OCI-LY7 (cell line): ENCODE data around the gene ZNF24. TPM values are rescaled to one million over a fixed set of nuclear protein-coding genes. Genes with fewer than 3 reads are reported as not detected.

ENCODE experiments used
- BruUV-seq: library from RNA; stranded (reverse); fragments of 400-500 nt; replicated peaks from 2 replicates; lab custom pipeline; 2021; lab: Mats Ljungman, UMichigan
- CTCF ChIA-PET: fragments of 300-600 bp; sonication (Branson Sonifier 250); formaldehyde crosslinking; loops from one replicate; lab custom pipeline; 2022; ENCODE audit warnings: antibody characterized with exemption; ENCODE audit not compliant: unreplicated experiment; lab: Charles Lee
- POLR2A ChIA-PET: fragments of 300-600 bp; sonication (Branson Sonifier 250); formaldehyde crosslinking; loops from one replicate; lab custom pipeline; 2022; ENCODE audit warnings: antibody characterized with exemption; lab: Charles Lee
- DNase-seq: peaks from one replicate; pipeline ENCODE4 v3.0.0-alpha.2; 2015; ENCODE audit warnings: low spot score
- H2AFZ ChIP-seq: fragments of 200-600 bp; sonication (generic), shearing (Covaris generic); 2 replicates; pipeline ENCODE4 v1.6.1; 2014; ENCODE audit warnings: mild to moderate bottlenecking, antibody characterized with exemption, low read length, moderate library complexity
- H3K27ac ChIP-seq: fragments of 200-600 bp; sonication (generic); 2 replicates; pipeline ENCODE4 v1.5.1; 2014; ENCODE audit warnings: mixed run types, low read depth, mild to moderate bottlenecking, moderate library complexity, low read length, inconsistent platforms; ENCODE audit not compliant: poor library complexity, severe bottlenecking
- H3K36me3 ChIP-seq: fragments of 200-600 bp; sonication (generic); 2 replicates; pipeline ENCODE4 v1.6.1; 2014; ENCODE audit warnings: mild to moderate bottlenecking, antibody characterized with exemption, low read length, moderate library complexity, mixed read lengths; ENCODE audit not compliant: insufficient read depth
- H3K4me1 ChIP-seq: fragments of 200-600 bp; sonication (generic); 2 replicates; pipeline ENCODE4 v1.5.1; 2014; ENCODE audit warnings: mild to moderate bottlenecking, low read length; ENCODE audit not compliant: insufficient read depth, poor library complexity, severe bottlenecking
- H3K4me2 ChIP-seq: fragments of 200-600 bp; sonication (generic); 2 replicates; pipeline ENCODE4 v1.6.1; 2014; ENCODE audit warnings: mild to moderate bottlenecking, low read length
- H3K4me3 ChIP-seq: fragments of 200-600 bp; sonication (generic); 2 replicates; pipeline ENCODE4 v1.5.1; 2014; ENCODE audit warnings: mild to moderate bottlenecking, low read depth, low read length; ENCODE audit not compliant: poor library complexity, severe bottlenecking
- H3K79me2 ChIP-seq: fragments of 200-600 bp; sonication (generic); 2 replicates; pipeline ENCODE4 v1.6.1; 2016; ENCODE audit warnings: low read depth, mild to moderate bottlenecking, low read length, moderate library complexity, mixed read lengths; ENCODE audit not compliant: insufficient read depth
- H3K9me2 ChIP-seq: fragments of 200-600 bp; sonication (generic); 2 replicates; pipeline ENCODE4 v1.6.1; 2016; ENCODE audit warnings: mild to moderate bottlenecking, low read length, mixed read lengths; ENCODE audit not compliant: insufficient read depth
- H3K9me3 ChIP-seq: fragments of 200-600 bp; sonication (generic); 2 replicates; pipeline ENCODE4 v1.6.1; 2014; ENCODE audit warnings: mild to moderate bottlenecking, mixed run types, low read length, mixed read lengths
- H4K20me1 ChIP-seq: fragments of 200-600 bp; sonication (generic); 2 replicates; pipeline ENCODE4 v1.6.1; 2014; ENCODE audit warnings: mild to moderate bottlenecking, antibody characterized with exemption, low read length, moderate library complexity, mixed read lengths; ENCODE audit not compliant: insufficient read depth
- EZH2phosphoT487 ChIP-seq: fragments of 200-600 bp; sonication (generic); IDR thresholded peaks from 2 replicates; pipeline ENCODE4 v1.6.1; 2018; ENCODE audit warnings: low read depth, borderline replicate concordance, mild to moderate bottlenecking, mixed run types, antibody characterized with exemption, low read length, moderate library complexity, mixed read lengths
- intact Hi-C: fragments of 100-400 bp; cut with micrococcal nuclease; formaldehyde crosslinking; loops from one replicate; pipeline ENCODE4 v1.10.0; 2022; ENCODE audit not compliant: unreplicated experiment
- total RNA-seq, 2 experiments: library from RNA; depleted of rRNA in 1 of 2; stranded (reverse); fragments of >200 nt in 1 of 2; shearing (Covaris generic) in 1 of 2; gene quantifications; 2 replicates each; pipeline ENCODE4 v1.2.3, GENCODE V29; 2014 to 2022
- TF ChIP-seq, protein P1 (sequence below): fragments of 200-600 bp; sonication (generic); conservative IDR thresholded peaks from 2 replicates; pipeline ENCODE4 v1.5.1; 2014; ENCODE audit warnings: mild to moderate bottlenecking, antibody characterized with exemption, low read length, moderate library complexity, mixed read lengths

Gene ZNF24
- total RNA-seq, 2 experiments from 2014 or later = 13.6 to 29.8 TPM

DNA sequence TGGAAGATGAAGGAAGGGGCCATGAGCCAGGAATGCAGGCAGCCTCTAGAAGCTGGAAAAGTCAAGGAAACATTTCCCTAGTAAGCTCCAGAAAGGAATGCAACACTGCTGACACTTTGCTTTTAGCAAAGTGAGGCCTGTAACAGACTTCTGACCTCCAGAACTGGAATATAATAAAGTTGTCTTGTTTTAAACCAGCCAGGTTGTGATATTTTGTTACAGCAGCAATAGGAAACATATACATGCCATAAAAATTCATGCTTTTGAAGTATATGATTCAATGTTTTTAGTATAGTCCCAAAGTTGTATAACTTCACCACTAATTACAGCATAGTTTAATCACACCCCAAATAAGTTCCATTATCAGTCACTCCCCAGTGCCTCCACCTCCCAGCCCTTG, 48.2 kb upstream of the ZNF24 start:
- H4K20me1 ChIP-seq = no peaks in the 10 kb centered on the region
- no TSS peak for BruUV-seq
- H3K79me2 ChIP-seq = no peaks in the 10 kb centered on the region
- no peaks in the 10 kb centered on the region for H3K9me3 ChIP-seq
- H3K4me2 ChIP-seq = no peak overlapping the region
- POLR2A ChIA-PET = no interaction called here
- no peaks in the 10 kb centered on the region for H3K36me3 ChIP-seq
- CTCF ChIA-PET = no interaction called here
- no peak overlapping the region for H2AFZ ChIP-seq
- H3K27ac ChIP-seq = no peak overlapping the region
- DNase-seq = no peak
- H3K4me3 ChIP-seq = no peak overlapping the region
- intact Hi-C loops = no loop called here
- no peaks in the 10 kb centered on the region for H3K4me1 ChIP-seq
- TF ChIP-seq, protein P1, sequence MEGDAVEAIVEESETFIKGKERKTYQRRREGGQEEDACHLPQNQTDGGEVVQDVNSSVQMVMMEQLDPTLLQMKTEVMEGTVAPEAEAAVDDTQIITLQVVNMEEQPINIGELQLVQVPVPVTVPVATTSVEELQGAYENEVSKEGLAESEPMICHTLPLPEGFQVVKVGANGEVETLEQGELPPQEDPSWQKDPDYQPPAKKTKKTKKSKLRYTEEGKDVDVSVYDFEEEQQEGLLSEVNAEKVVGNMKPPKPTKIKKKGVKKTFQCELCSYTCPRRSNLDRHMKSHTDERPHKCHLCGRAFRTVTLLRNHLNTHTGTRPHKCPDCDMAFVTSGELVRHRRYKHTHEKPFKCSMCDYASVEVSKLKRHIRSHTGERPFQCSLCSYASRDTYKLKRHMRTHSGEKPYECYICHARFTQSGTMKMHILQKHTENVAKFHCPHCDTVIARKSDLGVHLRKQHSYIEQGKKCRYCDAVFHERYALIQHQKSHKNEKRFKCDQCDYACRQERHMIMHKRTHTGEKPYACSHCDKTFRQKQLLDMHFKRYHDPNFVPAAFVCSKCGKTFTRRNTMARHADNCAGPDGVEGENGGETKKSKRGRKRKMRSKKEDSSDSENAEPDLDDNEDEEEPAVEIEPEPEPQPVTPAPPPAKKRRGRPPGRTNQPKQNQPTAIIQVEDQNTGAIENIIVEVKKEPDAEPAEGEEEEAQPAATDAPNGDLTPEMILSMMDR = no peak
- no peak for TF ChIP-seq EZH2phosphoT487
- no peaks in the 10 kb centered on the region for H3K9me2 ChIP-seq

DNA sequence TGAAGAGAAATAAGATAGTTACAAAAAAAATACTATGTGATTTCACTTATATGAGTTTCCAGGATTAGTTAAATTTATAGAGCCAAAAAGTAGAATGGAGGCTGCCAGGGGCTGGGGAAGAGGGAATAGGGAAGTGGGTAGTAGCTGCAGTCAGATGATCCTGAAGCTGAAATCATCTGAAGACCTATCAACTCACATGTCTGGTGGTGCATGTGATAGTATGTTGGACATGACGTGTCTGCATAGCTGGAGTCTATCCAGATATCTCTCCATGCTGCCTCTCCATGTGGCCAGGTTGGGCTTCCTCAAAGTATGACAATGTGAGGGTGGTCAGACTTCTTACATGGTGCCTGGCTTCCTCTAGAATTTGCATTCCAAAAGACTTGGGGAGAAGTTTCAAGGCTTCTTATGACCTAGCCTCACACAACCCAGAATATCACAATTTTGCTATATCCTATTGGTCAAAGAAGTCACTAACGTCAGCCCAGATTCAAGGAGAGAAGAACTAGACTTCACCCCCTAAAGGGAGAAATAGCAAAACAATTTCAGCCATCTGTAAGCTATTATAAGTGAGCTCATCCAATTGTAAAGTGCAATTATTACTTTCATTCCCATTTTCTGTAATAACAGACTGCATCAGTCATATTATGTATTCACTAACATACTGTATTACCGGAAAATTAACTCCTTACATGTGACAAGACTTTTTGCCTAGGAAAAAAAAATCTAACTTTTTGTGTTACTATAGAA, 46.9 kb upstream of the ZNF24 start:
- TF ChIP-seq, protein P1 = no peak
- TF ChIP-seq EZH2phosphoT487 = no peak
- Histone ChIP-seq H2AFZ (no peak overlapping the region), H3K9me2 (no peaks in the 10 kb centered on the region), H3K79me2 (no peaks in the 10 kb centered on the region), H3K4me3 (no peak overlapping the region), H3K27ac (no peak overlapping the region), H3K4me1 (peaks cover 5% of the 10 kb centered on the region), H3K4me2 (no peak overlapping the region), H4K20me1 (no peaks in the 10 kb centered on the region), H3K36me3 (no peaks in the 10 kb centered on the region), H3K9me3 (no peaks in the 10 kb centered on the region)
- no peak for DNase-seq
- ChIA-PET CTCF (no interaction called here), POLR2A (no interaction called here)
- intact Hi-C loops = no loop called here
- BruUV-seq = no TSS peak

DNA sequence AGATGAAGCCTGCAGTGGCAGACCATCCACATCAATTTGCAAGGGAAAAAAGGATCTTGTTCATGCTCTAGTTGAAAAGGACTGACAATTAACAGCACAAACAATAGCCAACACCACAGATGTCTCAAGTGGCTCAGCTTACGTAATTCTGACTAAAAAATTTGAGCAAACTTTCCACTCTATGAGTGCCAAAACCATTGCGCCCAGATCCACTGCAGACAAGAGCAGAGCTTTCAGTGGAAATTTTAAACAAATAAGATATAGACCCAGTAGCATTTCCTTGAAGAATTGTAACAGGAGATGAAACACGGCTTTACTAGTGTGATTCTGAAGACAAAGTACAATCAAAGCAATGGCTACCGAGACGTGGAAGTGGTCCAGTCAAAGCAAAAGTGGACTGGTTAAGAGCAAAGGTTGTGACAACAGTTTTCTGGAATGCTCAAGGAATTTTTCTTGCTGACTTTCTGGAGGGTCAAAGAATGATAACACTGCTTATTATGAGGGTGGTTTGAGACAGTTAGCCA, 44.9 kb upstream of the ZNF24 start:
- DNase-seq = no peak
- Histone ChIP-seq H3K4me1 (peaks cover 5% of the 10 kb centered on the region), H2AFZ (no peak overlapping the region), H3K79me2 (no peaks in the 10 kb centered on the region), H3K36me3 (no peaks in the 10 kb centered on the region), H3K4me2 (no peak overlapping the region), H4K20me1 (no peaks in the 10 kb centered on the region), H3K27ac (no peak overlapping the region), H3K9me2 (no peaks in the 10 kb centered on the region), H3K9me3 (no peaks in the 10 kb centered on the region), H3K4me3 (no peak overlapping the region)
- CTCF ChIA-PET = no interaction called here
- POLR2A ChIA-PET = no interaction called here
- TF ChIP-seq EZH2phosphoT487 = no peak
- TF ChIP-seq, protein P1 = no peak
- intact Hi-C loops = loop anchor here (10.0 kb wide), 1 partner anchor 356 kb away; no protein-coding TSS in a partner anchor
- no TSS peak for BruUV-seq
